ENCODE measurements around the gene PPP6R3. TPM values are rescaled to one million over a fixed set of nuclear protein-coding genes. Genes with fewer than 3 reads are reported as not detected.

The PPP6R3 gene
- total RNA-seq, 2 donors from 2014 or later: 118 to 146 TPM

DNA sequence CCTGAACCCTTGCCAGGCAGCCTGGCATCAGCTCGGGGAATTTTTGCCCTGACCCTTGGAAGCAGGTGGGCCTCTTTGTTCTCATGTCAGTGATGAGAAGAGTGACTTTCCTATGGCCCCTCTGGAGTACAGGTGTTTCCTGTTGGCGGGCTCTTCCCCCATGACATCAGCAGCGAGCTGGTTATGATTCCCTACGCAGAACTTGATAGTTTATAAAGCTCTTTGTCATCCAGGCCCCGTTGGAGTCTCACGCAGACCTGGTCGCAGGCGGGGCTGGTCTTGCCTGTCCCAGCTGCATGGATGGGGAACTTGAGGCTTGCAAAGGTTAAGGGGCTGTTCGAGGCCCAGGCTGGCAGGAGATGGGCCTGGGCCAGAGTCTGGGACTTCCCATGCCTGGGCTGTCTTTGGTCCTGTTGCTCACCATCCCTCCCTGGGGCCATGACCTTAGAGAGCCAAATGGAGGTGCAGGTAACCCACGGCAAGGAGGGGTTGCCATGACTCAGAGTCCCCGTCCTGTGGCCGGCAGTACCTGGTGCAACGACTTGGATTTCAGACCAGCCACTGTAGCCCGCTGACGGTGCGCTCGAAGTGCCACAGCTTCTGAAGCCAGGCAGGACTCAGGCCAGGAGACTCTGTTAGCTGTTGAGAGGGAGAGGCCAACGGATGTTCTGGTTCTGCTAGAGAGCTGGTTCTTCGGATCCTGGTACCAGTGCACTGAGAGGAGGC, 45.9 kb upstream of the PPP6R3 start:
- TF ChIP-seq, protein P1, sequence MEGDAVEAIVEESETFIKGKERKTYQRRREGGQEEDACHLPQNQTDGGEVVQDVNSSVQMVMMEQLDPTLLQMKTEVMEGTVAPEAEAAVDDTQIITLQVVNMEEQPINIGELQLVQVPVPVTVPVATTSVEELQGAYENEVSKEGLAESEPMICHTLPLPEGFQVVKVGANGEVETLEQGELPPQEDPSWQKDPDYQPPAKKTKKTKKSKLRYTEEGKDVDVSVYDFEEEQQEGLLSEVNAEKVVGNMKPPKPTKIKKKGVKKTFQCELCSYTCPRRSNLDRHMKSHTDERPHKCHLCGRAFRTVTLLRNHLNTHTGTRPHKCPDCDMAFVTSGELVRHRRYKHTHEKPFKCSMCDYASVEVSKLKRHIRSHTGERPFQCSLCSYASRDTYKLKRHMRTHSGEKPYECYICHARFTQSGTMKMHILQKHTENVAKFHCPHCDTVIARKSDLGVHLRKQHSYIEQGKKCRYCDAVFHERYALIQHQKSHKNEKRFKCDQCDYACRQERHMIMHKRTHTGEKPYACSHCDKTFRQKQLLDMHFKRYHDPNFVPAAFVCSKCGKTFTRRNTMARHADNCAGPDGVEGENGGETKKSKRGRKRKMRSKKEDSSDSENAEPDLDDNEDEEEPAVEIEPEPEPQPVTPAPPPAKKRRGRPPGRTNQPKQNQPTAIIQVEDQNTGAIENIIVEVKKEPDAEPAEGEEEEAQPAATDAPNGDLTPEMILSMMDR (IDR thresholded peaks at IDR 0.05): no peak
- no peak for TF ChIP-seq POLR2A (IDR thresholded peaks at IDR 0.05)
- TF ChIP-seq POLR2AphosphoS5 (IDR thresholded peaks at IDR 0.05): no peak
- H3K4me1 ChIP-seq (replicated peaks): no peaks in the 10 kb centered on the region
- intact Hi-C loops (cut with DNase I): no loop called here
- H3K36me3 ChIP-seq: peaks cover 2 to 8% of the 10 kb centered on the region in 2 donors
- WGBS: 85% methylated on average over 19 of the region's 19 CpGs
- H3K9me3 ChIP-seq: no peaks in the 10 kb centered on the region
- no peak overlapping the region for H3K4me3 ChIP-seq
- DNase-seq (ENCODE audit: low spot score): no peak
- H3K27me3 ChIP-seq (replicated peaks; ENCODE audit: insufficient read depth): no peaks in the 10 kb centered on the region
- no peak overlapping the region for H3K27ac ChIP-seq

DNA sequence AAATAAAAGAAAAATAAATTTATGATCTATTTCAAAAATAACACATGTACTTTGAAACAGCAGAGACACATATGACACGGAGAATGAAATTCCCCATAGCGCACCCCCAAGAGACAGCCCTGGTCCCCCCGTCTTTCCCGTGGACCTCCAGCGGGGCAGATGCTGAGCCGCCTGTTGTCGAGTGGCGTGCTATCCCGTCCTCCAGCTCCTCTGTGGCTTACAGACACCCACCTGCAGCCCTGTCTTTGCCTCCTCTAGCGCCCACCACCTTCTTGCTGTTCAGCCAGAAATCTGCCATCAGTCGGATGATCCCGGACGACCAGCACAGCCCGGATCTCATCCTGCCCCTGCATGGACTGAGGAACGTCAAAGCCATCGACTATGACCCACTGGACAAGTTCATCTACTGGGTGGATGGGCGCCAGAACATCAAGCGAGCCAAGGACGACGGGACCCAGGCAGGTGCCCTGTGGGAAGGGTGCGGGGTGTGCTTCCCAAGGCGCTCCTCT, 44.4 kb upstream of the PPP6R3 start:
- Histone ChIP-seq H3K9me3 (no peaks in the 10 kb centered on the region), H3K27ac (no peak overlapping the region), H3K4me3 (no peak overlapping the region), H3K4me1 (replicated peaks) (no peaks in the 10 kb centered on the region), H3K36me3 (peaks cover 2 to 3% of the 10 kb centered on the region in 2 donors), H3K27me3 (replicated peaks; ENCODE audit: insufficient read depth) (no peaks in the 10 kb centered on the region)
- DNase-seq (ENCODE audit: low spot score): no peak
- intact Hi-C loops (cut with DNase I): no loop called here
- TF ChIP-seq POLR2A (IDR thresholded peaks at IDR 0.05): no peak
- no peak for TF ChIP-seq POLR2AphosphoS5 (IDR thresholded peaks at IDR 0.05)
- TF ChIP-seq, protein P1 (IDR thresholded peaks at IDR 0.05): no peak
- WGBS: 92% methylated on average over 22 of the region's 22 CpGs

DNA sequence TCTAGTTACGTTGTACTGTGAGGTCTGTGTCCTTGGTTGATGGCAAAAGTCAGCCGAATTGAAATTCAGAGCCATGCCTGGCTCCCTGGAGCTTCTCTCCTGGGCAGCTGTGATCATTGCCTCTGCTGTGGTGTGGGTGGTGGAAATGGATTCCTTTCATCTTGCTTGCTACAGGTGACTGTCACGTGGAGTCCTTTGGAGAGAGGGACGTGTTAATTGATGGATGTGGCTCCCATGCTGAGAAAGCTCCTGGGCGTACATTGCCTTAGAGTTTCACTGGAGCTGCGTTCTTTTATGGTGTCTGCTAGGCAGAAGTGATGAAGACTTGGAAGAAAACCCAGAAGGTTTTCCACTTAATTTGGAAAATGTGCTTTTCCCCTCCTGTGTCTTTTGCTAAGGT, 41.9 kb upstream of the PPP6R3 start:
- no peaks in the 10 kb centered on the region for H3K4me1 ChIP-seq (replicated peaks)
- peaks cover 0 to 2% of the 10 kb centered on the region in 2 donors for H3K36me3 ChIP-seq
- 76% methylated on average over 6 of the region's 6 CpGs for WGBS
- H3K27me3 ChIP-seq (replicated peaks; ENCODE audit: insufficient read depth): no peaks in the 10 kb centered on the region
- TF ChIP-seq, protein P1 (IDR thresholded peaks at IDR 0.05): no peak
- TF ChIP-seq POLR2A (IDR thresholded peaks at IDR 0.05) (no peak), POLR2AphosphoS5 (IDR thresholded peaks at IDR 0.05) (no peak)
- H3K4me3 ChIP-seq: no peak overlapping the region
- DNase-seq (ENCODE audit: low spot score): no peak
- no peak overlapping the region for H3K27ac ChIP-seq
- H3K9me3 ChIP-seq: no peaks in the 10 kb centered on the region
- intact Hi-C loops (cut with DNase I): no loop called here

DNA sequence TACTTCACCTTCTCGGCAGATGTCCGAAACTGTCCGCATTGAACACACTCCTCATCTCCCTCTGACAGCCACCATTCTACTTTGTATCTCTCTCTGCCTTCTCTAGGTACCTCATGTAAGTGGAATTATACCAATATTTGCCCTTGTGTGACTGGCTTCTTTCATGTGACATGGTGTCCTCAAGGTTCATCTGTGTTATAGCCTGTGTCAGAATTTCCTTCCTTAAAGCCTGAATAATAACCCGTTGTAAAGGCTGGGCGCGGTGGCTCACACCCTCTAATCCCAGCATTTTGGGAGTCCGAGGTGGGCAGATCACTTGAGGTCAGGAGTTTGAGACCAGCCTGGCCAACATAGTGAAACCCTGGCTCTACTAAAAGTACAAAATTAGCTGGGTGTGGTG, 40.4 kb upstream of the PPP6R3 start:
- no peaks in the 10 kb centered on the region for H3K4me1 ChIP-seq (replicated peaks)
- intact Hi-C loops (cut with DNase I): no loop called here
- H3K36me3 ChIP-seq: peaks cover 0 to 6% of the 10 kb centered on the region in 2 donors
- H3K9me3 ChIP-seq: no peaks in the 10 kb centered on the region
- TF ChIP-seq POLR2AphosphoS5 (IDR thresholded peaks at IDR 0.05) (no peak), POLR2A (IDR thresholded peaks at IDR 0.05) (no peak)
- TF ChIP-seq, protein P1 (IDR thresholded peaks at IDR 0.05): no peak
- H3K27ac ChIP-seq: no peak overlapping the region
- WGBS: 96% methylated on average over 7 of the region's 7 CpGs
- no peak for DNase-seq (ENCODE audit: low spot score)
- no peak overlapping the region for H3K4me3 ChIP-seq
- H3K27me3 ChIP-seq (replicated peaks; ENCODE audit: insufficient read depth): no peaks in the 10 kb centered on the region

DNA sequence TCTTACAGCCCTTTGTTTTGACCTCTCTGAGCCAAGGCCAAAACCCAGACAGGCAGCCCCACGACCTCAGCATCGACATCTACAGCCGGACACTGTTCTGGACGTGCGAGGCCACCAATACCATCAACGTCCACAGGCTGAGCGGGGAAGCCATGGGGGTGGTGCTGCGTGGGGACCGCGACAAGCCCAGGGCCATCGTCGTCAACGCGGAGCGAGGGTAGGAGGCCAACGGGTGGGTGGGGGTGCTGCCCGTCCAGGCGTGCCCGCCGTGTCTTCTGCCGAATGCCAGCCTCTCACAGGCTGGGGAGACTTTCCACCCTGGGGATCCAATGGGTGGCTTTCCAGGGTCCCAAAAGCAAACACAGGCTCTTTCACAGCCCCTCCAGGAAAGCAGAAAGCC, 37.1 kb upstream of the PPP6R3 start:
- no peaks in the 10 kb centered on the region for H3K9me3 ChIP-seq
- peaks cover 0 to 6% of the 10 kb centered on the region in 2 donors for H3K36me3 ChIP-seq

More for the DNA sequence above, 37.1 kb upstream of the PPP6R3 start:
- H3K4me1 ChIP-seq (replicated peaks): no peaks in the 10 kb centered on the region
- no peaks in the 10 kb centered on the region for H3K27me3 ChIP-seq (replicated peaks; ENCODE audit: insufficient read depth)
- no peak for DNase-seq (ENCODE audit: low spot score)
- 85% methylated on average over 21 of the region's 21 CpGs for WGBS
- H3K4me3 ChIP-seq: no peak overlapping the region
- TF ChIP-seq, protein P1 (IDR thresholded peaks at IDR 0.05): no peak
- TF ChIP-seq POLR2A (IDR thresholded peaks at IDR 0.05) (no peak), POLR2AphosphoS5 (IDR thresholded peaks at IDR 0.05) (no peak)
- intact Hi-C loops (cut with DNase I): no loop called here
- no peak overlapping the region for H3K27ac ChIP-seq
